Gastrocnemius medialis (tissue), 4 donors: Measurements from ENCODE around the gene MAML2.

ENCODE experiments used
- CTCF ChIP-seq, 5 experiments: fragments of 450-650 bp in 3 of 5; fragments of 200-600 bp in 2 of 5; sonication (generic) in 2 of 5; IDR thresholded peaks in 4 of 5; conservative IDR thresholded peaks in 1 of 5; 1 replicate in 4 of 5; 2 replicates in 1 of 5; pipeline ENCODE4 v1.5.1; 2016 to 2019; ENCODE audit warnings: antibody characterized with exemption in 5 of 5, mild to moderate bottlenecking in 3 of 5, moderate library complexity in 3 of 5
- POLR2A ChIP-seq, 2 donors: fragments of 450-650 bp; IDR thresholded peaks; one replicate each; pipeline ENCODE4 v1.6.1; 2017; ENCODE audit warnings: antibody characterized with exemption in 2 of 2, mild to moderate bottlenecking in 2 of 2, moderate library complexity in 2 of 2

GRCh38 chr11:96159968-96160367, 183.0 kb downstream of the MAML2 start:
- TF ChIP-seq CTCF (IDR thresholded peaks at IDR 0.05 in 4 of 5, conservative IDR thresholded peaks at IDR 0.05 in 1 of 5) (no peak), POLR2A (IDR thresholded peaks at IDR 0.05) (no peak)
